Occipital lobe (tissue), 1 donor: ENCODE results near the gene WNT16. TPM values are rescaled to one million over a fixed set of nuclear protein-coding genes. Genes with fewer than 3 reads are reported as not detected.

Source experiments
- total RNA-seq: library from RNA; depleted of rRNA; stranded (reverse); fragments of >200 nt; gene quantifications from one replicate; pipeline ENCODE4 v1.2.3, GENCODE V29; 2014

Gene WNT16
- total RNA-seq, 1 donor from 2014 or later: 1.2 TPM

Other genes with a start within 250 kb of the WNT16 start
- gene FAM3C, start 67.3 kb downstream of the WNT16 start, total RNA-seq: 117 TPM